Measurements from ENCODE around the gene MYOG.

DNA sequence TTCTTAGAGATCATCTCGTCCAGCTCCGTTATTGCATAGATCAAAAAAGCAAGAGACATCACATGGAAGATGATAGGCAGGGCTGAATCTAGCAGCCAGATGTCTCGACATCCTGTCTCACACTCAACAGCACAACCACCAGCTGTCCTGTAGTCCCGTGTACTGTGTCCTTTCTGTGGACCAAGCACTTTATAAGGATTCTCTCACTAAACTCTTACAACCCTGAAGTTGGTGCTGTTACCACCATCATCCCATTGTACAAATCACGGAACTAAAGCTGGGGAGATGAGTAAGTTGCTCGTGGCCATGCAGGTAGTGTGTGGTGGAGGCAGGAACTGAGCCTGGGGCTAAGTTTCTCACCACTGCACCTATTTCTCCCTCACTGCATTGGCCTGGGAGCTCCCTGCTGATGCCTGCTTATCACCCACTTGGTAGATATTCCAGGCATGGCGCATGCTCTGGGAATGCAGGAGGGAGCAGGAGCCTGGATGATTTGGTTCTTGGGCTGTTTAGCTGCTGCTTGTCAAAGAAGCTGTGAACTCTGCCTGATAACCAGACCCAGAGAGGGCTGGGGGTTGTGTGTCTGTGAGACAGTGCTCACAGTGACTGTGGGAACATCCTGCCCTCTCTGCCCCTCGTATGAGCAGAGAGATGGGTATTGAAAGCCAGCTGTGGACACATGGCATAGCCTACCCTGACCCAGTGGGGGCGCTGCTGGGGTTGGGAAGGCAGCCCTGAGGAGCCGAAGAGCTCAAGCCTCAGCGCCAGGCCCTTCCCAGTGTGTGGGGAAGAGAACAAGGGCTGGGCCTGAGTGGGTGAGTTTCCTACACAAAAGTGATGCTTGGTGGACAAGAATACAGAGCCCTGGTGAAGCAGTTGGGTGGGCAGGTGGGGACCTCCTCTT is 46.0 kb downstream of the MYOG start:
- TF ChIP-seq HDAC6 (IDR thresholded peaks at IDR 0.05; ENCODE audit: low read depth, low read length) (no peak), NR1H2 (CRISPR knock-in tag; IDR thresholded peaks at IDR 0.05; ENCODE audit: borderline replicate concordance, low read depth) (no peak), POLR2AphosphoS5 (IDR thresholded peaks at IDR 0.05; ENCODE audit: low read depth, low read length) (no peak), EZH2 (conservative IDR thresholded peaks at IDR 0.05; ENCODE audit: low read depth, low read length) (no peak)
- TF ChIP-seq, protein P1, sequence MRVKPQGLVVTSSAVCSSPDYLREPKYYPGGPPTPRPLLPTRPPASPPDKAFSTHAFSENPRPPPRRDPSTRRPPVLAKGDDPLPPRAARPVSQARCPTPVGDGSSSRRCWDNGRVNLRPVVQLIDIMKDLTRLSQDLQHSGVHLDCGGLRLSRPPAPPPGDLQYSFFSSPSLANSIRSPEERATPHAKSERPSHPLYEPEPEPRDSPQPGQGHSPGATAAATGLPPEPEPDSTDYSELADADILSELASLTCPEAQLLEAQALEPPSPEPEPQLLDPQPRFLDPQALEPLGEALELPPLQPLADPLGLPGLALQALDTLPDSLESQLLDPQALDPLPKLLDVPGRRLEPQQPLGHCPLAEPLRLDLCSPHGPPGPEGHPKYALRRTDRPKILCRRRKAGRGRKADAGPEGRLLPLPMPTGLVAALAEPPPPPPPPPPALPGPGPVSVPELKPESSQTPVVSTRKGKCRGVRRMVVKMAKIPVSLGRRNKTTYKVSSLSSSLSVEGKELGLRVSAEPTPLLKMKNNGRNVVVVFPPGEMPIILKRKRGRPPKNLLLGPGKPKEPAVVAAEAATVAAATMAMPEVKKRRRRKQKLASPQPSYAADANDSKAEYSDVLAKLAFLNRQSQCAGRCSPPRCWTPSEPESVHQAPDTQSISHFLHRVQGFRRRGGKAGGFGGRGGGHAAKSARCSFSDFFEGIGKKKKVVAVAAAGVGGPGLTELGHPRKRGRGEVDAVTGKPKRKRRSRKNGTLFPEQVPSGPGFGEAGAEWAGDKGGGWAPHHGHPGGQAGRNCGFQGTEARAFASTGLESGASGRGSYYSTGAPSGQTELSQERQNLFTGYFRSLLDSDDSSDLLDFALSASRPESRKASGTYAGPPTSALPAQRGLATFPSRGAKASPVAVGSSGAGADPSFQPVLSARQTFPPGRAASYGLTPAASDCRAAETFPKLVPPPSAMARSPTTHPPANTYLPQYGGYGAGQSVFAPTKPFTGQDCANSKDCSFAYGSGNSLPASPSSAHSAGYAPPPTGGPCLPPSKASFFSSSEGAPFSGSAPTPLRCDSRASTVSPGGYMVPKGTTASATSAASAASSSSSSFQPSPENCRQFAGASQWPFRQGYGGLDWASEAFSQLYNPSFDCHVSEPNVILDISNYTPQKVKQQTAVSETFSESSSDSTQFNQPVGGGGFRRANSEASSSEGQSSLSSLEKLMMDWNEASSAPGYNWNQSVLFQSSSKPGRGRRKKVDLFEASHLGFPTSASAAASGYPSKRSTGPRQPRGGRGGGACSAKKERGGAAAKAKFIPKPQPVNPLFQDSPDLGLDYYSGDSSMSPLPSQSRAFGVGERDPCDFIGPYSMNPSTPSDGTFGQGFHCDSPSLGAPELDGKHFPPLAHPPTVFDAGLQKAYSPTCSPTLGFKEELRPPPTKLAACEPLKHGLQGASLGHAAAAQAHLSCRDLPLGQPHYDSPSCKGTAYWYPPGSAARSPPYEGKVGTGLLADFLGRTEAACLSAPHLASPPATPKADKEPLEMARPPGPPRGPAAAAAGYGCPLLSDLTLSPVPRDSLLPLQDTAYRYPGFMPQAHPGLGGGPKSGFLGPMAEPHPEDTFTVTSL (CRISPR knock-in tag; IDR thresholded peaks at IDR 0.05; ENCODE audit: borderline replicate concordance), result no peak
- TF ChIP-seq, protein P2, sequence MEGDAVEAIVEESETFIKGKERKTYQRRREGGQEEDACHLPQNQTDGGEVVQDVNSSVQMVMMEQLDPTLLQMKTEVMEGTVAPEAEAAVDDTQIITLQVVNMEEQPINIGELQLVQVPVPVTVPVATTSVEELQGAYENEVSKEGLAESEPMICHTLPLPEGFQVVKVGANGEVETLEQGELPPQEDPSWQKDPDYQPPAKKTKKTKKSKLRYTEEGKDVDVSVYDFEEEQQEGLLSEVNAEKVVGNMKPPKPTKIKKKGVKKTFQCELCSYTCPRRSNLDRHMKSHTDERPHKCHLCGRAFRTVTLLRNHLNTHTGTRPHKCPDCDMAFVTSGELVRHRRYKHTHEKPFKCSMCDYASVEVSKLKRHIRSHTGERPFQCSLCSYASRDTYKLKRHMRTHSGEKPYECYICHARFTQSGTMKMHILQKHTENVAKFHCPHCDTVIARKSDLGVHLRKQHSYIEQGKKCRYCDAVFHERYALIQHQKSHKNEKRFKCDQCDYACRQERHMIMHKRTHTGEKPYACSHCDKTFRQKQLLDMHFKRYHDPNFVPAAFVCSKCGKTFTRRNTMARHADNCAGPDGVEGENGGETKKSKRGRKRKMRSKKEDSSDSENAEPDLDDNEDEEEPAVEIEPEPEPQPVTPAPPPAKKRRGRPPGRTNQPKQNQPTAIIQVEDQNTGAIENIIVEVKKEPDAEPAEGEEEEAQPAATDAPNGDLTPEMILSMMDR (CRISPR knock-in tag; IDR thresholded peaks at IDR 0.05), result 0 out of 2 replicates have a peak, but pooled peaks have one; percentile 21
- TF ChIP-seq, protein P3, sequence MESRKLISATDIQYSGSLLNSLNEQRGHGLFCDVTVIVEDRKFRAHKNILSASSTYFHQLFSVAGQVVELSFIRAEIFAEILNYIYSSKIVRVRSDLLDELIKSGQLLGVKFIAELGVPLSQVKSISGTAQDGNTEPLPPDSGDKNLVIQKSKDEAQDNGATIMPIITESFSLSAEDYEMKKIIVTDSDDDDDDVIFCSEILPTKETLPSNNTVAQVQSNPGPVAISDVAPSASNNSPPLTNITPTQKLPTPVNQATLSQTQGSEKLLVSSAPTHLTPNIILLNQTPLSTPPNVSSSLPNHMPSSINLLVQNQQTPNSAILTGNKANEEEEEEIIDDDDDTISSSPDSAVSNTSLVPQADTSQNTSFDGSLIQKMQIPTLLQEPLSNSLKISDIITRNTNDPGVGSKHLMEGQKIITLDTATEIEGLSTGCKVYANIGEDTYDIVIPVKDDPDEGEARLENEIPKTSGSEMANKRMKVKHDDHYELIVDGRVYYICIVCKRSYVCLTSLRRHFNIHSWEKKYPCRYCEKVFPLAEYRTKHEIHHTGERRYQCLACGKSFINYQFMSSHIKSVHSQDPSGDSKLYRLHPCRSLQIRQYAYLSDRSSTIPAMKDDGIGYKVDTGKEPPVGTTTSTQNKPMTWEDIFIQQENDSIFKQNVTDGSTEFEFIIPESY (CRISPR knock-in tag; IDR thresholded peaks at IDR 0.05), result no peak
- TF ChIP-seq, protein P4, sequence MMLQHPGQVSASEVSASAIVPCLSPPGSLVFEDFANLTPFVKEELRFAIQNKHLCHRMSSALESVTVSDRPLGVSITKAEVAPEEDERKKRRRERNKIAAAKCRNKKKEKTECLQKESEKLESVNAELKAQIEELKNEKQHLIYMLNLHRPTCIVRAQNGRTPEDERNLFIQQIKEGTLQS (CRISPR knock-in tag; IDR thresholded peaks at IDR 0.05), result no peak
